Measurements from ENCODE around the gene DNTT. TPM values are rescaled to one million over a fixed set of nuclear protein-coding genes. Genes with fewer than 3 reads are reported as not detected.
A peak's percentile ranks its signal among the peaks of the same experiment; 100 is the strongest.

DNTT gene
- total RNA-seq, 4 donors from 2014 or later, result not detected

- Histone ChIP-seq H3K4me1 (no peaks in the 10 kb centered on the region), H3K27me3 (peaks cover 0 to 8% (median 1%) of the 10 kb centered on the region in 4 donors), H3K36me3 (no peaks in the 10 kb centered on the region), H3K9me3 (no peaks in the 10 kb centered on the region), H3K4me3 (no peak overlapping the region), H3K27ac (replicated peaks in 1 of 4) (no peak overlapping the region)
- DNase-seq (ENCODE audit: extremely low spot score), result no peak
- TF ChIP-seq POLR2AphosphoS5 (IDR thresholded peaks at IDR 0.05) (no peak), EP300 (IDR thresholded peaks at IDR 0.05) (no peak), POLR2A (IDR thresholded peaks at IDR 0.05; ENCODE audit: low read depth) (no peak)
- TF ChIP-seq, protein P1, sequence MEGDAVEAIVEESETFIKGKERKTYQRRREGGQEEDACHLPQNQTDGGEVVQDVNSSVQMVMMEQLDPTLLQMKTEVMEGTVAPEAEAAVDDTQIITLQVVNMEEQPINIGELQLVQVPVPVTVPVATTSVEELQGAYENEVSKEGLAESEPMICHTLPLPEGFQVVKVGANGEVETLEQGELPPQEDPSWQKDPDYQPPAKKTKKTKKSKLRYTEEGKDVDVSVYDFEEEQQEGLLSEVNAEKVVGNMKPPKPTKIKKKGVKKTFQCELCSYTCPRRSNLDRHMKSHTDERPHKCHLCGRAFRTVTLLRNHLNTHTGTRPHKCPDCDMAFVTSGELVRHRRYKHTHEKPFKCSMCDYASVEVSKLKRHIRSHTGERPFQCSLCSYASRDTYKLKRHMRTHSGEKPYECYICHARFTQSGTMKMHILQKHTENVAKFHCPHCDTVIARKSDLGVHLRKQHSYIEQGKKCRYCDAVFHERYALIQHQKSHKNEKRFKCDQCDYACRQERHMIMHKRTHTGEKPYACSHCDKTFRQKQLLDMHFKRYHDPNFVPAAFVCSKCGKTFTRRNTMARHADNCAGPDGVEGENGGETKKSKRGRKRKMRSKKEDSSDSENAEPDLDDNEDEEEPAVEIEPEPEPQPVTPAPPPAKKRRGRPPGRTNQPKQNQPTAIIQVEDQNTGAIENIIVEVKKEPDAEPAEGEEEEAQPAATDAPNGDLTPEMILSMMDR (IDR thresholded peaks at IDR 0.05), result no peak
- 100% methylated on average over 2 of the region's 2 CpGs for WGBS
- intact Hi-C loops (cut with DNase I), result no loop called here
Observed at GRCh38 chr10:96337106-96337505, 32.9 kb downstream of the DNTT start.

GRCh38 chr10:96338279-96338925 is 34.2 kb downstream of the DNTT start:
- Histone ChIP-seq H3K36me3 (no peaks in the 10 kb centered on the region), H3K27ac (replicated peaks in 1 of 4) (no peak overlapping the region), H3K27me3 (peaks cover 0 to 8% (median 1%) of the 10 kb centered on the region in 4 donors), H3K4me1 (no peaks in the 10 kb centered on the region), H3K9me3 (no peaks in the 10 kb centered on the region), H3K4me3 (no peak overlapping the region)
- 39% methylated on average over 5 of the region's 5 CpGs for WGBS
- intact Hi-C loops (cut with DNase I), result no loop called here
- TF ChIP-seq POLR2AphosphoS5 (IDR thresholded peaks at IDR 0.05), result no peak
- TF ChIP-seq, protein P1 (IDR thresholded peaks at IDR 0.05), result no peak
- TF ChIP-seq POLR2A (IDR thresholded peaks at IDR 0.05; ENCODE audit: low read depth), result no peak
- no peak for TF ChIP-seq EP300 (IDR thresholded peaks at IDR 0.05)
- no peak for DNase-seq (ENCODE audit: extremely low spot score)

DNA sequence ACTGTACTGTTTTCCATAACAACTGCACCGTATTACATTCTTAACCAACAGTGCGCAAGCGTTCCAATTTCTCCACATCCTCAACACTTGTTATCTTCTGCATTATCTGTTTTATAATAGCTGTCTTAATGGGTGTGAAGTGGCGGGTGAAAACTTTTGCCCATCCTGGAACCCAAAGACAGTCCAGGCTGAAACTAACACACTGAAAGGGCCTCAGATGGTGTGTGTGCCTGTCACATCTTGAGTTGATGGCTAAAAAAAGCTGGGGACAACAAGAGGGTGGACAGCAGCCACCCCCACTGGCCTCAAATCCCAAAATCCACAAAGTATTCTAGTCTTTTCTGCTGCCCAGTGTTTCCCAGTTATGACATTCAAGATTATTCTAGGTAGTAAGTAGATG is 35.1 kb downstream of the DNTT start:
- Histone ChIP-seq H3K36me3 (no peaks in the 10 kb centered on the region), H3K27me3 (peaks cover 0 to 15% (median 1%) of the 10 kb centered on the region in 4 donors), H3K27ac (replicated peaks in 1 of 4) (no peak overlapping the region), H3K9me3 (no peaks in the 10 kb centered on the region), H3K4me3 (no peak overlapping the region), H3K4me1 (no peaks in the 10 kb centered on the region)
- TF ChIP-seq POLR2AphosphoS5 (IDR thresholded peaks at IDR 0.05), result no peak
- no peak for TF ChIP-seq EP300 (IDR thresholded peaks at IDR 0.05)
- TF ChIP-seq, protein P1 (IDR thresholded peaks at IDR 0.05), result no peak
- no peak for TF ChIP-seq POLR2A (IDR thresholded peaks at IDR 0.05; ENCODE audit: low read depth)
- intact Hi-C loops (cut with DNase I), result no loop called here
- DNase-seq (ENCODE audit: extremely low spot score), result no peak
- WGBS, result 95% methylated on average over 4 of the region's 4 CpGs

DNA sequence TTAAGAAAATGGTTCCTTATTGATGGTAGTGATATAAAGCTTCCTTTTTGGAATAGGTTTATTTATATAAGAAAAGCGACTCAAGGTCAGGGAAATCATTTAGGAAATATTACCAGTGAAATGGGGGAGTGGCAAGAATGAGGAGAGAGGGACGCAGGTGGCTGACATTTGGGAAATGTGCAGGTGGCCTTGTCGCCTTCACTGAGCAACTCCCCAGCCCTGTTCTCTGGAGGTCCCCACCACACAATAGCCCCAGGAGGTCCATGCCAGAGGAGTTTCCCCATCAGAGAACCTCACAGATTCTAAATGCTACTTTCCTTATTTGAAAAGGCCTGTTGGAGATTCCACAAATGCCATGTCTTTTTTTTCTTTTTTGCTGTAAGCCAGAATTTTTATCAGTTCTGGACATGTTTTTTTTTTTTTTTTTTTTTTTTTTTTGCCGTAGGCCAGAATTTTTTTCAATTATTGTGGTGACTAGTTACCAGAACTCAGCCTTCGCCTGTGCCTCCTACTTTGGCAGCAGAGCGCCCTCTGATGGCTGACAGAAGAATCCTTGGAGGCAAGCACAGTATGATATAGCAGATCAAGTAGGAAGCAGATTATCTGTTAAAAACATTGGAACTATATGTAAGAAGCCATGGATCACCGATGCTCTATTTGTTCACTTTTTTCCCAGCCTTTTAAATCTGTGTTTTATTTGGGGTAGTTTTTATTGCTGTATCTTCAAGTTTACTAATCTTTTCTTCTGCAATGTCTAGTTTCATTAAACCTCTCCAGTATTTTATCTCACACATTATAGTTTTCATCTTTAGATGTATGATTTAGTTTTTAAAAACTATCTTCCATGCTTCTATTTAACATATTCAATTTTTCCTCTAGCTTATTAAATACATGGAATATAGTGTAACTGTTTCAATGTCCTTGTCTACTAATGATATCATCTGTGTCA is 36.0 kb downstream of the DNTT start:
- Histone ChIP-seq H3K9me3 (no peaks in the 10 kb centered on the region), H3K4me3 (no peak overlapping the region), H3K36me3 (no peaks in the 10 kb centered on the region), H3K4me1 (no peaks in the 10 kb centered on the region), H3K27ac (replicated peaks in 1 of 4) (no peak overlapping the region), H3K27me3 (peaks cover 0 to 15% (median under 1%) of the 10 kb centered on the region in 4 donors)
- TF ChIP-seq POLR2AphosphoS5 (IDR thresholded peaks at IDR 0.05), result no peak
- TF ChIP-seq, protein P1 (IDR thresholded peaks at IDR 0.05), result peak; percentile 35 to 47 (median 37)
- intact Hi-C loops (cut with DNase I), result no loop called here
- no peak for DNase-seq (ENCODE audit: extremely low spot score)
- WGBS, result 44% methylated on average over 7 of the region's 7 CpGs

All from esophagus muscularis mucosa (tissue), 4 donors.